ENCODE measurements around the gene HNRNPUL2.

GRCh38 chr11:62770778-62771143 is 43.5 kb upstream of the HNRNPUL2 start:
- TF ChIP-seq, protein P1, sequence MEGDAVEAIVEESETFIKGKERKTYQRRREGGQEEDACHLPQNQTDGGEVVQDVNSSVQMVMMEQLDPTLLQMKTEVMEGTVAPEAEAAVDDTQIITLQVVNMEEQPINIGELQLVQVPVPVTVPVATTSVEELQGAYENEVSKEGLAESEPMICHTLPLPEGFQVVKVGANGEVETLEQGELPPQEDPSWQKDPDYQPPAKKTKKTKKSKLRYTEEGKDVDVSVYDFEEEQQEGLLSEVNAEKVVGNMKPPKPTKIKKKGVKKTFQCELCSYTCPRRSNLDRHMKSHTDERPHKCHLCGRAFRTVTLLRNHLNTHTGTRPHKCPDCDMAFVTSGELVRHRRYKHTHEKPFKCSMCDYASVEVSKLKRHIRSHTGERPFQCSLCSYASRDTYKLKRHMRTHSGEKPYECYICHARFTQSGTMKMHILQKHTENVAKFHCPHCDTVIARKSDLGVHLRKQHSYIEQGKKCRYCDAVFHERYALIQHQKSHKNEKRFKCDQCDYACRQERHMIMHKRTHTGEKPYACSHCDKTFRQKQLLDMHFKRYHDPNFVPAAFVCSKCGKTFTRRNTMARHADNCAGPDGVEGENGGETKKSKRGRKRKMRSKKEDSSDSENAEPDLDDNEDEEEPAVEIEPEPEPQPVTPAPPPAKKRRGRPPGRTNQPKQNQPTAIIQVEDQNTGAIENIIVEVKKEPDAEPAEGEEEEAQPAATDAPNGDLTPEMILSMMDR (IDR thresholded peaks at IDR 0.05; ENCODE audit: low read length): no peak
- no peak for TF ChIP-seq EZH2 (IDR thresholded peaks at IDR 0.05; ENCODE audit: borderline replicate concordance, low read length)

Data from OCI-LY1 (cell line).